ENCODE measurements around the gene ITGB1.
"Not testable (repeated sequence)": the region's sequence is repeated elsewhere in the genome, so short reads cannot be mapped to it uniquely, and the experiment has no call there.

ITGB1 gene

GRCh38 chr10:32958085-32959005, at the start of gene ITGB1:
ITGB1 (minus strand) TSS chr10:32958230; CDS start chr10:32935558, 22,672 bp downstream.
- Histone ChIP-seq H3K27me3 (ENCODE audit: control insufficient read depth, insufficient read depth, low read length) (no peaks in the 10 kb centered on the region), H3K4me1 (ENCODE audit: control insufficient read depth, insufficient read depth, low read length) (peaks cover 66% of the 10 kb centered on the region), H3K27ac (ENCODE audit: low read depth, low read length) (peak within 1 kb of the TSS; percentile 98), H3K9me3 (ENCODE audit: control insufficient read depth, insufficient read depth, low read depth, low read length) (no peaks in the 10 kb centered on the region), H3K9ac (ENCODE audit: low read length) (peak within 1 kb of the TSS; percentile 97), H3K4me3 (ENCODE audit: low read depth, low read length) (peak within 1 kb of the TSS; percentile 73), H3K36me3 (ENCODE audit: control insufficient read depth, insufficient read depth, low read length) (peaks cover under 1% of the 10 kb centered on the region; the same call in 1 of the 2 replicates)

- Histone ChIP-seq H3K9me3 (ENCODE audit: control insufficient read depth, insufficient read depth, low read depth, low read length) (no peaks in the 10 kb centered on the region), H3K4me1 (ENCODE audit: control insufficient read depth, insufficient read depth, low read length) (peaks cover 34% of the 10 kb centered on the region), H3K9ac (ENCODE audit: low read length) (no peak overlapping the region), H3K27me3 (ENCODE audit: control insufficient read depth, insufficient read depth, low read length) (no peaks in the 10 kb centered on the region), H3K36me3 (ENCODE audit: control insufficient read depth, insufficient read depth, low read length) (no peaks in the 10 kb centered on the region), H3K27ac (ENCODE audit: low read depth, low read length) (peak overlapping the region; percentile 85; the same call in 1 of the 2 replicates), H3K4me3 (ENCODE audit: low read depth, low read length) (no peak overlapping the region)
Observed at GRCh38 chr10:33006342-33006887, 48.4 kb upstream of the ITGB1 start.

DNA sequence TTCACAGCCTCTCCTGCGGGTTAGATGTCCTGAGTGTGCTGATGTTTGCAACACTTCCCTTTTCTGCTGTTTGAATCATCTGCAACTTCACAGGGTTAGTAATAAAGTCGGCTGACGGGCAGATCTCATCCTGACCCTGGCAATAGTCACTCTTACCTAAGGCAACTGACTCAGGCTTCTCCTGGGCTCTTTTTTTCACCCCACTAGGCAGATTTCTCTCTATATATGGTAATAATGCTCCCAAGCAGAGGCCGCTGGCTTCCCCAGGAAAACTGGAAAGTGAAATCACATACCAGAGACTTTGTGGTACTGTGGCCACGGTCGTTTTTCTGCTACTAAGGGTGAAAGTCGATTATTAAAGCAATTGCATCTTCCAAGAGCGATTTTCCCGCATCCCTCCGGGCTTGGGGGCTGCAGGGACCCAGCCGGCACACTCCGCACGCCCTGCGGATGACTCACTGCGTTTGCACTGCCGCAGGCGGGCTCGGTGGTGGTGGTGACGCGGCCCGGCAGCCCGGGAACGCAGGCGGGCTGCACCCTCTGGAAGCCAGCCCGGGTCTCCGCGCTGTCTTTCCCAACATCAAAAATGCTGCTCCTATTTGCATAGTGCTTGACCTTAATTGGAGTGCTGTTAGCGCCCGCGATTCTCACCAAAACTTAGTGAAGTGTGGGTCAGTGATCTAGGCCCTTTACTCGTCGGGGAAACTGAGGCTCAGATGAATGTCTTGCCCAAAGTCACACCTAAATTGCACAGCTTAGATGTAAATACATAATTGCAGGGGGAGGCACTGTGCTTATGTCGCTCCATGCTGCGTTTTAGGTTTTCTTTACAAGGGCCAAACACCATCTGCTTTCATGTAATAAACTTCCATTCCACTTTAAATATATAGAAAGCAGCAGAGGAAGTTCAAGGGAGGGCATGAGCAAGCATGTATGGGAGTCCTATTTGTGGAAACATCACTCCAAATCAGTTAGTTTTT, 47.6 kb upstream of the ITGB1 start:
- Histone ChIP-seq H3K27ac (ENCODE audit: low read depth, low read length) (peak overlapping the region; percentile 85; the same call in 1 of the 2 replicates), H3K4me1 (ENCODE audit: control insufficient read depth, insufficient read depth, low read length) (peaks cover 34% of the 10 kb centered on the region), H3K36me3 (ENCODE audit: control insufficient read depth, insufficient read depth, low read length) (no peaks in the 10 kb centered on the region), H3K9ac (ENCODE audit: low read length) (peak overlapping the region; percentile 84), H3K9me3 (ENCODE audit: control insufficient read depth, insufficient read depth, low read depth, low read length) (no peaks in the 10 kb centered on the region), H3K4me3 (ENCODE audit: low read depth, low read length) (peak overlapping the region; percentile 47), H3K27me3 (ENCODE audit: control insufficient read depth, insufficient read depth, low read length) (no peaks in the 10 kb centered on the region)

DNA sequence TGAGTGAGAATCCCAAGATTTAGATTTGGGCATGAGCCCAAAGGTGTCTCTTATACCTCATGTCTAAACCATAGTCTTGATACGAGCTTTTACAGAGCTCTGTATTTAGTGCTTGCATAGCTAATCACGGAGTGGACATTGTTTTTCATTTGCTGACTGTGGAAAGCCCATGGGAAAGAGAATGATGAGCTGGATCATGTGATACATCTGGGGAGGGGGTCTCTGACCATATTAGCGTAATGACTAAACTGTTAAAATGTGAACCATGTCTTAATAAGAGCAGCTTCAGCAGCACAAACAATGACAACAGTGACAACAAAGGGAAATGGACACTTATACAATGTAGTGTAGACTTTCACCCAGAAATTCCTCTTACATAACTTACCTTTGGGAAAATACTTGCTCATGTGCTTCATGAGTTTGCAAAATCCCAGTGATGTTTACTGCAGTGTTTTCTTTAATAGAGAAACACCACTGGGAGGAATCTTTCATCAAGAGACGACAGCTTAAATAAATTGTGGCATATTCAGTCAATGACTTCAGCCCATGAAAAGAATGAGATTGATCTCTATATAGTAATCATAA, 44.0 kb upstream of the ITGB1 start:
- H3K4me3 ChIP-seq (ENCODE audit: low read depth, low read length): no peak overlapping the region
- H3K9ac ChIP-seq (ENCODE audit: low read length): no peak overlapping the region
- no peaks in the 10 kb centered on the region for H3K27me3 ChIP-seq (ENCODE audit: control insufficient read depth, insufficient read depth, low read length)
- no peaks in the 10 kb centered on the region for H3K9me3 ChIP-seq (ENCODE audit: control insufficient read depth, insufficient read depth, low read depth, low read length)
- no peak overlapping the region for H3K27ac ChIP-seq (ENCODE audit: low read depth, low read length)
- H3K36me3 ChIP-seq (ENCODE audit: control insufficient read depth, insufficient read depth, low read length): no peaks in the 10 kb centered on the region
- H3K4me1 ChIP-seq (ENCODE audit: control insufficient read depth, insufficient read depth, low read length): peaks cover 19% of the 10 kb centered on the region; the same call in 1 of the 2 replicates

GRCh38 chr10:32998060-32998581, 40.1 kb upstream of the ITGB1 start:
- H3K27ac ChIP-seq (ENCODE audit: low read depth, low read length); H3K4me3 ChIP-seq (ENCODE audit: low read depth, low read length); H3K9me3 ChIP-seq (ENCODE audit: control insufficient read depth, insufficient read depth, low read depth, low read length); H3K36me3 ChIP-seq (ENCODE audit: control insufficient read depth, insufficient read depth, low read length); H3K27me3 ChIP-seq (ENCODE audit: control insufficient read depth, insufficient read depth, low read length); H3K9ac ChIP-seq (ENCODE audit: low read length); H3K4me1 ChIP-seq (ENCODE audit: control insufficient read depth, insufficient read depth, low read length): not testable (repeated sequence)

DNA sequence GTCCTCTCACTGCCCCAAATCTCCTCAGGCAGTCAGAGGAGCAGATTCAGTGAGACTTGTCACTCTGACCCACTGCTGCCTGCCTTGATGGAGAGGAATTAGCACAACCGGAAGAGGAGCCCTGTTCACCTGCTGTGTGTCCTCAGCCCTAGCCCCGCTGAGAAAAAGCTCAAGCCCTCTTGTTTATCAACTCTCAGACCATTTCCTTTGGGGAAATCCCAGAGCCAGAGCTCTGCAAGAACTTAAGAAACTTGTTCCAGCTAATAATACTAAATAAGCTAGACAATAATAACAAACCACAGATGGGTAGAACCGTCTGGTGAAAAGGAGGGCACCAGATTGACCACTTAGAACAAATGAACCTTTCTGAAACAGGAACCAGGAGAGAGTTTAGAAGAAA, 37.7 kb upstream of the ITGB1 start:
- H3K27me3 ChIP-seq (ENCODE audit: control insufficient read depth, insufficient read depth, low read length): no peaks in the 10 kb centered on the region
- no peak overlapping the region for H3K4me3 ChIP-seq (ENCODE audit: low read depth, low read length)
- H3K36me3 ChIP-seq (ENCODE audit: control insufficient read depth, insufficient read depth, low read length): no peaks in the 10 kb centered on the region
- H3K9ac ChIP-seq (ENCODE audit: low read length): peak overlapping the region; percentile 17
- H3K4me1 ChIP-seq (ENCODE audit: control insufficient read depth, insufficient read depth, low read length): peaks cover 7% of the 10 kb centered on the region
- no peak overlapping the region for H3K27ac ChIP-seq (ENCODE audit: low read depth, low read length)
- H3K9me3 ChIP-seq (ENCODE audit: control insufficient read depth, insufficient read depth, low read depth, low read length): peaks cover 10% of the 10 kb centered on the region

GRCh38 chr10:32995066-32995622, 37.1 kb upstream of the ITGB1 start:
- Histone ChIP-seq H3K4me3 (ENCODE audit: low read depth, low read length) (no peak overlapping the region), H3K9me3 (ENCODE audit: control insufficient read depth, insufficient read depth, low read depth, low read length) (peaks cover 11% of the 10 kb centered on the region), H3K27ac (ENCODE audit: low read depth, low read length) (no peak overlapping the region), H3K9ac (ENCODE audit: low read length) (peak overlapping the region; percentile 17), H3K4me1 (ENCODE audit: control insufficient read depth, insufficient read depth, low read length) (peaks cover 7% of the 10 kb centered on the region), H3K27me3 (ENCODE audit: control insufficient read depth, insufficient read depth, low read length) (no peaks in the 10 kb centered on the region), H3K36me3 (ENCODE audit: control insufficient read depth, insufficient read depth, low read length) (no peaks in the 10 kb centered on the region)

DNA sequence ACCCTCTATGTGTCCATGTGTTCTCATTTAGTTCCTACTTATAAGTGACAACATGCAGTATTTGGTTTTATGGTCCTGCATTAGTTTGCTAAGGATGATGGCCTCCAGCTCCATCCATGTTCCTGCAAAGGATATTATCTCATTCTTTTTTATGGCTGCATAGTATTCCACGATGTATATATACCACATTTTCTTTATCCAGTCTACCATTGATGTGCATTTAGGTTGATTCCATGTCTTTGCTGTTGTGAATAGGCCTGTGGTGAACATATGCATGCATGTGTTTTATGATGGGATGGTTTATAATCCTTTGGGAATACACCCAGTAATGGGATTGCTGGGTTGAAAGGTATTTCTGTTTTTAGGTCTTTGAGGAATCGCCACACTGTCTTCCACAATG, 36.6 kb upstream of the ITGB1 start:
- not testable (repeated sequence) for H3K36me3 ChIP-seq (ENCODE audit: control insufficient read depth, insufficient read depth, low read length); H3K4me3 ChIP-seq (ENCODE audit: low read depth, low read length); H3K27ac ChIP-seq (ENCODE audit: low read depth, low read length); H3K9ac ChIP-seq (ENCODE audit: low read length); H3K27me3 ChIP-seq (ENCODE audit: control insufficient read depth, insufficient read depth, low read length); H3K4me1 ChIP-seq (ENCODE audit: control insufficient read depth, insufficient read depth, low read length)
- H3K9me3 ChIP-seq (ENCODE audit: control insufficient read depth, insufficient read depth, low read depth, low read length): peaks cover 11% of the 10 kb centered on the region

DNA sequence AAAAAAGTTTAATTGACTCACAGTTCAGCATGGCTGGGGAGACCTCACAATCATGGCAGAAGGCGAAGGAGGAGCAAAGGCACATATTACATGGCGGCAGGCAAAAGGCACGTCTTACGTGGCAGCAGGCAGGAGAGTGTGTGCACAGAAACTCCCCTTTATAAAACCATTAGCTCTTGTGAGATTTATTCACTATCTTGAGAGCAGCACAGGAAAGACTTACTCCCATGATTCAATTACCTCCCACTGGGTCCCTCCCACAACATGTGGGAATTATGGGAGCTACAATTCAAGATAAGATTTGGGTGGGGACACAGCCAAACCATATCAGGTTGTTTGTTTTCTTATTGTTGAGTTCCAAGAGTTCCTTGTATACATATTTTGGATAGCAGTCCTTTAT, 34.3 kb upstream of the ITGB1 start:
- H3K36me3 ChIP-seq (ENCODE audit: control insufficient read depth, insufficient read depth, low read length); H3K4me1 ChIP-seq (ENCODE audit: control insufficient read depth, insufficient read depth, low read length); H3K27me3 ChIP-seq (ENCODE audit: control insufficient read depth, insufficient read depth, low read length); H3K4me3 ChIP-seq (ENCODE audit: low read depth, low read length); H3K27ac ChIP-seq (ENCODE audit: low read depth, low read length); H3K9ac ChIP-seq (ENCODE audit: low read length): not testable (repeated sequence)
- H3K9me3 ChIP-seq (ENCODE audit: control insufficient read depth, insufficient read depth, low read depth, low read length): peaks cover 11% of the 10 kb centered on the region

- Histone ChIP-seq H3K27me3 (ENCODE audit: control insufficient read depth, insufficient read depth, low read length) (no peaks in the 10 kb centered on the region), H3K27ac (ENCODE audit: low read depth, low read length) (no peak overlapping the region), H3K36me3 (ENCODE audit: control insufficient read depth, insufficient read depth, low read length) (no peaks in the 10 kb centered on the region), H3K4me3 (ENCODE audit: low read depth, low read length) (no peak overlapping the region), H3K9ac (ENCODE audit: low read length) (no peak overlapping the region), H3K4me1 (ENCODE audit: control insufficient read depth, insufficient read depth, low read length) (peaks cover 11% of the 10 kb centered on the region), H3K9me3 (ENCODE audit: control insufficient read depth, insufficient read depth, low read depth, low read length) (peaks cover 11% of the 10 kb centered on the region)
Observed at GRCh38 chr10:32990811-32991210, 32.8 kb upstream of the ITGB1 start.

Measured in HUES6 (cell line).